GM19324 (cell line): ENCODE measurements around the gene NDUFB4.
"Not testable (repeated sequence)": the region's sequence is repeated elsewhere in the genome, so short reads cannot be mapped to it uniquely, and the experiment has no call there.

ENCODE experiments used
- ATAC-seq: cut with Tn5 transposase; IDR thresholded peaks from one replicate; pipeline ENCODE4 v1.9.1; 2021; ENCODE audit warnings: mild to moderate bottlenecking, moderate library complexity; ENCODE audit not compliant: unreplicated experiment, low FRiP score

Gene NDUFB4

GRCh38 chr3:120569222-120570057 lies 26.7 kb upstream of the NDUFB4 start:
- ATAC-seq = no peak

- no peak for ATAC-seq
Observed at GRCh38 chr3:120572027-120572426, 24.1 kb upstream of the NDUFB4 start.

GRCh38 chr3:120587332-120587975 lies 8.7 kb upstream of the NDUFB4 start:
- no peak for ATAC-seq

- no peak for ATAC-seq
Observed at GRCh38 chr3:120595788-120596115, 384 bp upstream of the NDUFB4 start.

GRCh38 chr3:120596853-120597223 lies 702 bp downstream of the NDUFB4 start:
- no peak for ATAC-seq

GRCh38 chr3:120597445-120598049 lies 1.4 kb downstream of the NDUFB4 start:
- ATAC-seq = peak; percentile 46

GRCh38 chr3:120599211-120599610 lies 3.1 kb downstream of the NDUFB4 start:
- no peak for ATAC-seq

- ATAC-seq = no peak
Observed at GRCh38 chr3:120601554-120601953, 5.4 kb downstream of the NDUFB4 start.

- ATAC-seq = no peak
Observed at GRCh38 chr3:120602682-120603081, 6.5 kb downstream of the NDUFB4 start.

GRCh38 chr3:120604382-120604781 lies 8.2 kb downstream of the NDUFB4 start:
- no peak for ATAC-seq

GRCh38 chr3:120604784-120605183 lies 8.6 kb downstream of the NDUFB4 start:
- no peak for ATAC-seq

GRCh38 chr3:120608506-120608905 lies 12.4 kb downstream of the NDUFB4 start:
- no peak for ATAC-seq

GRCh38 chr3:120614765-120615164 lies 18.6 kb downstream of the NDUFB4 start:
- ATAC-seq = no peak

GRCh38 chr3:120615847-120616609 lies 19.9 kb downstream of the NDUFB4 start:
- no peak for ATAC-seq

GRCh38 chr3:120616745-120617144 lies 20.6 kb downstream of the NDUFB4 start:
- not testable (repeated sequence) for ATAC-seq

GRCh38 chr3:120622457-120622856 lies 26.3 kb downstream of the NDUFB4 start:
- ATAC-seq = no peak

- ATAC-seq = no peak
Observed at GRCh38 chr3:120622870-120623726, 27.0 kb downstream of the NDUFB4 start.

GRCh38 chr3:120623727-120624093 lies 27.6 kb downstream of the NDUFB4 start:
- ATAC-seq = no peak

GRCh38 chr3:120625159-120625586 lies 29.0 kb downstream of the NDUFB4 start:
- ATAC-seq = no peak

GRCh38 chr3:120634539-120634938 lies 38.4 kb downstream of the NDUFB4 start:
- ATAC-seq = no peak
